ENCODE data around the gene CDK15.
A peak's percentile ranks its signal among the peaks of the same experiment; 100 is the strongest.

The CDK15 gene

GRCh38 chr2:201883606-201884369 is 77.5 kb downstream of the CDK15 start (continued):
- TF ChIP-seq PRDM10 (tag by site-specific recombination; IDR thresholded peaks at IDR 0.05) (peak; percentile 26; the same call in 1 of the 2 replicates), ZNF121 (tag by site-specific recombination; IDR thresholded peaks at IDR 0.05) (no peak), ZNF214 (tag by site-specific recombination; IDR thresholded peaks at IDR 0.05; ENCODE audit: borderline replicate concordance) (no peak), REST (tag by site-specific recombination; IDR thresholded peaks at IDR 0.05) (0 out of 2 replicates have a peak, but pooled peaks have one; percentile 2), IKZF3 (tag by site-specific recombination; IDR thresholded peaks at IDR 0.05) (no peak), FEZF1 (tag by site-specific recombination; IDR thresholded peaks at IDR 0.05) (0 out of 2 replicates have a peak, but pooled peaks have one; percentile 21), HOXA7 (CRISPR knock-in tag; IDR thresholded peaks at IDR 0.05; ENCODE audit: borderline replicate concordance) (no peak), SCRT2 (tag by site-specific recombination; IDR thresholded peaks at IDR 0.05) (peak; percentile 54; the same call in 1 of the 2 replicates), ZNF580 (tag by site-specific recombination; IDR thresholded peaks at IDR 0.05) (no peak), ZNF624 (tag by site-specific recombination; IDR thresholded peaks at IDR 0.05) (no peak), ZNF596 (tag by site-specific recombination; IDR thresholded peaks at IDR 0.05) (0 out of 2 replicates have a peak, but pooled peaks have one; percentile 27), ZNF600 (tag by site-specific recombination; IDR thresholded peaks at IDR 0.05) (no peak), ZNF521 (tag by site-specific recombination; IDR thresholded peaks at IDR 0.05) (no peak), PATZ1 (tag by site-specific recombination; IDR thresholded peaks at IDR 0.05) (0 out of 2 replicates have a peak, but pooled peaks have one; percentile 12), ZNF792 (tag by site-specific recombination; IDR thresholded peaks at IDR 0.05) (no peak), ZNF335 (tag by site-specific recombination; conservative IDR thresholded peaks at IDR 0.05) (peak; percentile 31; the same call in 1 of the 2 replicates), ZNF394 (tag by site-specific recombination; IDR thresholded peaks at IDR 0.05; ENCODE audit: borderline replicate concordance) (no peak)

Data from HEK293 (cell line).